GM23338 (cell line): ENCODE measurements around the gene GPC5. TPM values are rescaled to one million over a fixed set of nuclear protein-coding genes. Genes with fewer than 3 reads are reported as not detected.

Experiments
- ATAC-seq: fragments of 200-7000 bp; cut with Tn5 transposase; 3 replicates; pipeline ENCODE4 v1.9.1; 2020
- DNase-seq: peaks from one replicate; pipeline ENCODE4 v3.0.0-alpha.2; 2015; ENCODE audit warnings: low spot score
- H2AFZ ChIP-seq: fragments of 200-600 bp; sonication (generic); 2 replicates; pipeline ENCODE4 v1.8.0; 2016; ENCODE audit warnings: antibody characterized with exemption, mild to moderate bottlenecking, moderate library complexity
- H3F3A ChIP-seq: fragments of 200-600 bp; sonication (generic); replicated peaks from 2 replicates; pipeline ENCODE4 v1.8.0; 2017; ENCODE audit warnings: antibody characterized with exemption, mixed run types, low read depth
- H3K27ac ChIP-seq: fragments of 200-600 bp; sonication (generic); 2 replicates; pipeline ENCODE4 v1.6.1; 2016; ENCODE audit warnings: low read depth
- H3K27me3 ChIP-seq: fragments of 200-600 bp; sonication (generic); 2 replicates; pipeline ENCODE4 v1.8.0; 2016; ENCODE audit warnings: mild to moderate bottlenecking, mixed run types, moderate library complexity; ENCODE audit not compliant: insufficient read depth
- H3K36me3 ChIP-seq: fragments of 200-600 bp; sonication (generic); 2 replicates; pipeline ENCODE4 v1.8.0; 2016; ENCODE audit warnings: mild to moderate bottlenecking; ENCODE audit not compliant: insufficient read depth
- H3K4me1 ChIP-seq: fragments of 200-600 bp; sonication (generic); 2 replicates; pipeline ENCODE4 v1.8.0; 2016; ENCODE audit warnings: mild to moderate bottlenecking, moderate library complexity; ENCODE audit not compliant: insufficient read depth
- H3K4me2 ChIP-seq: fragments of 200-600 bp; sonication (generic); 2 replicates; pipeline ENCODE4 v1.7.1; 2017; ENCODE audit warnings: mixed run types
- H3K4me3 ChIP-seq: fragments of 200-600 bp; sonication (generic); 2 replicates; pipeline ENCODE4 v1.6.1; 2016; ENCODE audit warnings: mixed run types
- H3K79me2 ChIP-seq: fragments of 200-600 bp; sonication (generic); replicated peaks from 2 replicates; pipeline ENCODE4 v1.8.0; 2017; ENCODE audit warnings: mild to moderate bottlenecking; ENCODE audit not compliant: insufficient read depth
- H3K9me2 ChIP-seq: fragments of 200-600 bp; sonication (generic); 2 replicates; pipeline ENCODE4 v1.8.0; 2017; ENCODE audit not compliant: insufficient read depth
- H4K20me1 ChIP-seq: fragments of 200-600 bp; sonication (generic); replicated peaks from 2 replicates; pipeline ENCODE4 v1.8.0; 2017; ENCODE audit warnings: mild to moderate bottlenecking; ENCODE audit not compliant: insufficient read depth
- H3K27ac Mint-ChIP-seq: 2 replicates; pipeline ENCODE4 v1.8.0; 2020; ENCODE audit warnings: inconsistent platforms, mild to moderate bottlenecking, moderate library complexity, mixed read lengths
- H3K27me3 Mint-ChIP-seq: 3 replicates; pipeline ENCODE4 v1.8.0; 2022; ENCODE audit warnings: low read depth, mild to moderate bottlenecking, moderate library complexity, mixed read lengths, inconsistent platforms; ENCODE audit not compliant: insufficient read depth, poor library complexity
- H3K36me3 Mint-ChIP-seq: 3 replicates; pipeline ENCODE4 v1.8.0; 2021; ENCODE audit warnings: low read depth, mild to moderate bottlenecking, inconsistent platforms, moderate library complexity, mixed read lengths
- H3K4me1 Mint-ChIP-seq: 3 replicates; pipeline ENCODE4 v1.8.0; 2020; ENCODE audit warnings: mild to moderate bottlenecking, inconsistent platforms, mixed read lengths
- H3K4me3 Mint-ChIP-seq: 3 replicates; pipeline ENCODE4 v1.8.0; 2021; ENCODE audit warnings: moderate library complexity, mild to moderate bottlenecking, inconsistent platforms, mixed read lengths
- H3K9me3 Mint-ChIP-seq: 3 replicates; pipeline ENCODE4 v1.8.0; 2020; ENCODE audit warnings: moderate library complexity, mild to moderate bottlenecking, inconsistent platforms, mixed read lengths
- EZH2 ChIP-seq: fragments of 200-600 bp; sonication (generic); IDR thresholded peaks from one replicate; pipeline ENCODE4 v1.8.0; 2017; ENCODE audit warnings: antibody characterized with exemption, mild to moderate bottlenecking, low read depth; ENCODE audit not compliant: unreplicated experiment
- EZH2phosphoT487 ChIP-seq: fragments of 200-600 bp; sonication (generic); IDR thresholded peaks from one replicate; pipeline ENCODE4 v1.8.1; 2018; ENCODE audit warnings: antibody characterized with exemption; ENCODE audit not compliant: unreplicated experiment
- NANOG ChIP-seq: IDR thresholded peaks from 2 replicates; pipeline ENCODE4 v1.6.1; 2016; ENCODE audit warnings: antibody characterized with exemption, borderline replicate concordance
- POLR2AphosphoS5 ChIP-seq: IDR thresholded peaks from 2 replicates; pipeline ENCODE4 v1.6.1; 2016; ENCODE audit warnings: antibody characterized with exemption, low read depth
- STAT1 ChIP-seq: IDR thresholded peaks from one replicate; pipeline ENCODE4 v1.6.1; 2016; ENCODE audit warnings: antibody characterized with exemption; ENCODE audit not compliant: unreplicated experiment
- ZNF114 ChIP-seq: fragments of 250-450 bp; sonication (Bioruptor Pico); IDR thresholded peaks from 2 replicates; pipeline ENCODE4 v1.5.0; 2020; ENCODE audit warnings: mild to moderate bottlenecking, moderate library complexity
- ZNF331 ChIP-seq: fragments of 250-450 bp; sonication (Bioruptor Pico); IDR thresholded peaks from 2 replicates; pipeline ENCODE4 v1.5.0; 2020; ENCODE audit warnings: low read depth, mild to moderate bottlenecking, moderate library complexity
- polyA plus RNA-seq: library from polyadenylated mRNA; unstranded; fragments of >200 nt; fragmentation: Nextera tagmentation; extraction: Ambion mirVana; gene quantifications from 2 replicates; pipeline ENCODE4 v1.2.1, GENCODE V29; 2016
- total RNA-seq: library from RNA; depleted of rRNA; stranded (reverse); fragments of >200 nt; shearing (Covaris generic); gene quantifications from 2 replicates; pipeline ENCODE4 v1.2.3, GENCODE V29; 2014
- TF ChIP-seq, protein P1 (sequence below): IDR thresholded peaks from 2 replicates; pipeline ENCODE4 v1.6.1; 2016; ENCODE audit warnings: antibody characterized with exemption
- TF ChIP-seq, protein P2 (sequence below): IDR thresholded peaks from one replicate; pipeline ENCODE4 v1.6.1; 2018; ENCODE audit warnings: antibody characterized with exemption; ENCODE audit not compliant: unreplicated experiment
- TF ChIP-seq, protein P3 (sequence below), 2 experiments: fragments of 200-600 bp in 1 of 2; sonication (generic) in 1 of 2; conservative IDR thresholded peaks; 2 replicates each; pipeline versions ENCODE4 v1.5.1 to v1.6.1; 2016 to 2017; ENCODE audit warnings: antibody characterized with exemption in 2 of 2, low read depth in 2 of 2, mild to moderate bottlenecking in 2 of 2, moderate library complexity in 1 of 2

The GPC5 gene
- total and polyA plus RNA-seq, 2 experiments from 2014 or later = 0.95 to 1.1 TPM

DNA sequence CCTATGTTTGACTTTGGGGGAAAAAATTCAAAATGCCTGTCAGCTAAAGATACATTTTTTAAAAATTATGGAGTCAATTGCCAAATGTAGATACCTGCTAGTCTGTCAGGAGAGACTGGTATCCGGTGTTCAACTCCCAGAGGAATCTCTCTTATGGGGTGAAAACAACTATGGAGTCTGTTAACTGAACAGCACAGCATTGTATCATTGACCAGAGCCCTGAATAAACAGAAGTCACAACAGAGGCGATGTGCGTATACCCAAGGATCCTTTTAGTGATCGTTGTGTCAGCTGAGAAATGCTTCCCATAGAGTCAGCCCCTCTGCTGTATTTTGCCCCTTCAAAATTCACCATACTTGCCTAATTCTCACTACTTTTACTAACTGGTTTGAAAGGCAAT is 257.3 kb downstream of the GPC5 start (continued):
- TF ChIP-seq, protein P1, sequence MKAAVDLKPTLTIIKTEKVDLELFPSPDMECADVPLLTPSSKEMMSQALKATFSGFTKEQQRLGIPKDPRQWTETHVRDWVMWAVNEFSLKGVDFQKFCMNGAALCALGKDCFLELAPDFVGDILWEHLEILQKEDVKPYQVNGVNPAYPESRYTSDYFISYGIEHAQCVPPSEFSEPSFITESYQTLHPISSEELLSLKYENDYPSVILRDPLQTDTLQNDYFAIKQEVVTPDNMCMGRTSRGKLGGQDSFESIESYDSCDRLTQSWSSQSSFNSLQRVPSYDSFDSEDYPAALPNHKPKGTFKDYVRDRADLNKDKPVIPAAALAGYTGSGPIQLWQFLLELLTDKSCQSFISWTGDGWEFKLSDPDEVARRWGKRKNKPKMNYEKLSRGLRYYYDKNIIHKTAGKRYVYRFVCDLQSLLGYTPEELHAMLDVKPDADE = no peak
- TF ChIP-seq, protein P2, sequence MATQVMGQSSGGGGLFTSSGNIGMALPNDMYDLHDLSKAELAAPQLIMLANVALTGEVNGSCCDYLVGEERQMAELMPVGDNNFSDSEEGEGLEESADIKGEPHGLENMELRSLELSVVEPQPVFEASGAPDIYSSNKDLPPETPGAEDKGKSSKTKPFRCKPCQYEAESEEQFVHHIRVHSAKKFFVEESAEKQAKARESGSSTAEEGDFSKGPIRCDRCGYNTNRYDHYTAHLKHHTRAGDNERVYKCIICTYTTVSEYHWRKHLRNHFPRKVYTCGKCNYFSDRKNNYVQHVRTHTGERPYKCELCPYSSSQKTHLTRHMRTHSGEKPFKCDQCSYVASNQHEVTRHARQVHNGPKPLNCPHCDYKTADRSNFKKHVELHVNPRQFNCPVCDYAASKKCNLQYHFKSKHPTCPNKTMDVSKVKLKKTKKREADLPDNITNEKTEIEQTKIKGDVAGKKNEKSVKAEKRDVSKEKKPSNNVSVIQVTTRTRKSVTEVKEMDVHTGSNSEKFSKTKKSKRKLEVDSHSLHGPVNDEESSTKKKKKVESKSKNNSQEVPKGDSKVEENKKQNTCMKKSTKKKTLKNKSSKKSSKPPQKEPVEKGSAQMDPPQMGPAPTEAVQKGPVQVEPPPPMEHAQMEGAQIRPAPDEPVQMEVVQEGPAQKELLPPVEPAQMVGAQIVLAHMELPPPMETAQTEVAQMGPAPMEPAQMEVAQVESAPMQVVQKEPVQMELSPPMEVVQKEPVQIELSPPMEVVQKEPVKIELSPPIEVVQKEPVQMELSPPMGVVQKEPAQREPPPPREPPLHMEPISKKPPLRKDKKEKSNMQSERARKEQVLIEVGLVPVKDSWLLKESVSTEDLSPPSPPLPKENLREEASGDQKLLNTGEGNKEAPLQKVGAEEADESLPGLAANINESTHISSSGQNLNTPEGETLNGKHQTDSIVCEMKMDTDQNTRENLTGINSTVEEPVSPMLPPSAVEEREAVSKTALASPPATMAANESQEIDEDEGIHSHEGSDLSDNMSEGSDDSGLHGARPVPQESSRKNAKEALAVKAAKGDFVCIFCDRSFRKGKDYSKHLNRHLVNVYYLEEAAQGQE = no peak
- no peak for TF ChIP-seq POLR2AphosphoS5
- no peak for TF ChIP-seq NANOG
- no peak for TF ChIP-seq STAT1
- TF ChIP-seq, protein P3, sequence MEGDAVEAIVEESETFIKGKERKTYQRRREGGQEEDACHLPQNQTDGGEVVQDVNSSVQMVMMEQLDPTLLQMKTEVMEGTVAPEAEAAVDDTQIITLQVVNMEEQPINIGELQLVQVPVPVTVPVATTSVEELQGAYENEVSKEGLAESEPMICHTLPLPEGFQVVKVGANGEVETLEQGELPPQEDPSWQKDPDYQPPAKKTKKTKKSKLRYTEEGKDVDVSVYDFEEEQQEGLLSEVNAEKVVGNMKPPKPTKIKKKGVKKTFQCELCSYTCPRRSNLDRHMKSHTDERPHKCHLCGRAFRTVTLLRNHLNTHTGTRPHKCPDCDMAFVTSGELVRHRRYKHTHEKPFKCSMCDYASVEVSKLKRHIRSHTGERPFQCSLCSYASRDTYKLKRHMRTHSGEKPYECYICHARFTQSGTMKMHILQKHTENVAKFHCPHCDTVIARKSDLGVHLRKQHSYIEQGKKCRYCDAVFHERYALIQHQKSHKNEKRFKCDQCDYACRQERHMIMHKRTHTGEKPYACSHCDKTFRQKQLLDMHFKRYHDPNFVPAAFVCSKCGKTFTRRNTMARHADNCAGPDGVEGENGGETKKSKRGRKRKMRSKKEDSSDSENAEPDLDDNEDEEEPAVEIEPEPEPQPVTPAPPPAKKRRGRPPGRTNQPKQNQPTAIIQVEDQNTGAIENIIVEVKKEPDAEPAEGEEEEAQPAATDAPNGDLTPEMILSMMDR (conservative IDR thresholded peaks at IDR 0.05; ENCODE audit: low read depth in 2 of 2) = no peak
- TF ChIP-seq EZH2phosphoT487 = no peak

DNA sequence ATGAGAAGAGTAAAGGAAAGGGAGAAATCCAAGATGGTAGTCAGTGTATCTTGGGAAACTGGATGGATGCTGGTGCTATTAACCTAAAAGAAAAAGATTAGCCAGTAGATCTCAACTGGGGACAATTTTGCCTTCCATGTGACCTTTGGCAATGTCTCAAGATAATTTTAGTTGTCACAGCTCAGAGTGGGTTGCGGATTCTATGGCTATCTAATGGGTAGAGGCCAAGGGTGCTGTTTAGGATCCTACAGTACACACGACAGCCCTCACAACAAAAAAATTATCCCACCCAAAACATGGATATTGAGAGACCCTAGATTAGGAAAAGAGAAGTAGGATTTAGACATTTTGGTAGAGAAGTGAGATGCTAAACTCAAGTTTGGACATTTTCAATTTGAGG is 258.9 kb downstream of the GPC5 start:
- 0 out of 2 replicates have a peak, but pooled peaks cover 5% of the 10 kb centered on the region for H3K4me1 ChIP-seq
- TF ChIP-seq, protein P1 = no peak
- TF ChIP-seq, protein P2 = no peak
- TF ChIP-seq ZNF114 = no peak
- no peak for TF ChIP-seq NANOG
- TF ChIP-seq ZNF331 (CRISPR knock-in tag) = no peak
- TF ChIP-seq, protein P3 (conservative IDR thresholded peaks at IDR 0.05; ENCODE audit: low read depth in 2 of 2) = no peak
- no peak for TF ChIP-seq EZH2
- no peak for TF ChIP-seq POLR2AphosphoS5
- no peak for TF ChIP-seq EZH2phosphoT487

More for the DNA sequence above, 258.9 kb downstream of the GPC5 start:
- Histone ChIP-seq H3K36me3 (no peaks in the 10 kb centered on the region), H2AFZ (no peak overlapping the region), H3K9me2 (peaks cover 18% of the 10 kb centered on the region; the same call in 1 of the 2 replicates), H3F3A (no peaks in the 10 kb centered on the region), H3K79me2 (no peaks in the 10 kb centered on the region), H3K27ac (no peak overlapping the region), H3K4me2 (no peak overlapping the region), H3K27me3 (no peaks in the 10 kb centered on the region), H4K20me1 (no peaks in the 10 kb centered on the region), H3K4me3 (no peak overlapping the region)
- H3K9me3 Mint-ChIP-seq = no peaks in the 10 kb centered on the region
- no peaks in the 10 kb centered on the region for H3K27me3 Mint-ChIP-seq
- no peak overlapping the region for H3K27ac Mint-ChIP-seq
- no peak overlapping the region for H3K4me3 Mint-ChIP-seq
- no peak for DNase-seq
- no peaks in the 10 kb centered on the region for H3K36me3 Mint-ChIP-seq
- H3K4me1 Mint-ChIP-seq = peaks cover 16% of the 10 kb centered on the region; the same call in 2 of the 3 replicates
- ATAC-seq = no peak
